Testis (tissue), 3 donors: Measurements from ENCODE around the gene TFE3. TPM values are rescaled to one million over a fixed set of nuclear protein-coding genes. Genes with fewer than 3 reads are reported as not detected.

ENCODE experiments used
- DNase-seq: peaks from one replicate; pipeline ENCODE4 v3.0.0-alpha.2; 2019
- H3K27ac ChIP-seq, 2 donors: fragments of 200-600 bp; sonication (generic); one replicate each; pipeline ENCODE4 v1.5.1; 2019
- H3K27me3 ChIP-seq: fragments of 200-600 bp; sonication (generic); one replicate; pipeline ENCODE4 v1.5.1; 2019
- H3K36me3 ChIP-seq: fragments of 200-600 bp; sonication (generic); one replicate; pipeline ENCODE4 v1.5.1; 2017; ENCODE audit warnings: low read depth; ENCODE audit errors: missing control alignments
- H3K4me1 ChIP-seq: fragments of 200-600 bp; sonication (generic); one replicate; pipeline ENCODE4 v1.5.1; 2019
- H3K4me3 ChIP-seq, 2 donors: fragments of 200-600 bp; sonication (generic); one replicate each; pipeline ENCODE4 v1.5.1; 2017 to 2019
- H3K9me3 ChIP-seq: fragments of 200-600 bp; sonication (generic); one replicate; pipeline ENCODE4 v1.5.1; 2017
- CTCF ChIP-seq, 3 experiments: fragments of 450-650 bp in 2 of 3; fragments of 200-600 bp in 1 of 3; sonication (generic) in 1 of 3; IDR thresholded peaks; one replicate each; pipeline ENCODE4 v1.5.1; 2016 to 2019; ENCODE audit warnings: antibody characterized with exemption in 3 of 3, mild to moderate bottlenecking in 2 of 3, moderate library complexity in 1 of 3
- POLR2A ChIP-seq: fragments of 450-650 bp; IDR thresholded peaks from one replicate; pipeline ENCODE4 v1.6.1; 2017; ENCODE audit warnings: antibody characterized with exemption, mild to moderate bottlenecking, moderate library complexity
- WGBS, 2 donors: methylation state at CpG; one replicate each; pipeline ENCODE4 v1.1.5; 2018; 5-methylcytosine and 5-hydroxymethylcytosine counted together
- intact Hi-C: fragments of 100-400 bp; cut with DNase I; formaldehyde crosslinking; loops from one replicate; pipeline ENCODE4 v1.15.1; 2023; ENCODE audit warnings: low total_unique reads
- polyA plus RNA-seq: library from polyadenylated mRNA; stranded (reverse); fragments of 350-450 nt; fragmentation: Illumina TruSeq; extraction: RNeasy Lipid Tissue Mini Kit (QIAGEN cat#74804); gene quantifications from one replicate; pipeline ENCODE4 v1.2.3, GENCODE V29; 2014; ENCODE audit warnings: low read depth, low replicate concordance; ENCODE audit not compliant: insufficient read depth
- total RNA-seq, 2 donors: library from RNA; depleted of rRNA; stranded (reverse); fragments of >200 nt; gene quantifications; one replicate each; pipeline ENCODE4 v1.2.3, GENCODE V29; 2016

The TFE3 gene
- total and polyA plus RNA-seq, 3 donors from 2014 or later: 29.3 to 66.0 (median 53.9) TPM

- Histone ChIP-seq H3K36me3 (no peaks in the 10 kb centered on the region), H3K27ac (no peak overlapping the region), H3K4me1 (no peaks in the 10 kb centered on the region), H3K9me3 (no peaks in the 10 kb centered on the region), H3K4me3 (no peak overlapping the region), H3K27me3 (no peaks in the 10 kb centered on the region)
- intact Hi-C loops: no loop called here
- TF ChIP-seq CTCF (IDR thresholded peaks at IDR 0.05): no peak
- TF ChIP-seq POLR2A: no peak
- no peak for DNase-seq
- 78 to 87% methylated on average over 6 to 9 of the region's 9 CpGs for WGBS, 2 donors
Measured at GRCh38 chrX:49066690-49067089, 23.5 kb upstream of the TFE3 start.

GRCh38 chrX:49066278-49066677 is 23.1 kb upstream of the TFE3 start:
- intact Hi-C loops: no loop called here
- no peaks in the 10 kb centered on the region for H3K9me3 ChIP-seq
- H3K4me3 ChIP-seq: no peak overlapping the region
- no peaks in the 10 kb centered on the region for H3K27me3 ChIP-seq
- no peaks in the 10 kb centered on the region for H3K36me3 ChIP-seq
- no peak for DNase-seq
- 70 to 100% methylated on average over 2 of the region's 2 CpGs for WGBS, 2 donors
- no peak for TF ChIP-seq CTCF (IDR thresholded peaks at IDR 0.05)
- no peak for TF ChIP-seq POLR2A
- no peak overlapping the region for H3K27ac ChIP-seq
- H3K4me1 ChIP-seq: no peaks in the 10 kb centered on the region

GRCh38 chrX:49064735-49065134 is 21.6 kb upstream of the TFE3 start:
- no peaks in the 10 kb centered on the region for H3K4me1 ChIP-seq
- intact Hi-C loops: no loop called here
- 89 to 96% methylated on average over 8 of the region's 8 CpGs for WGBS, 2 donors
- H3K4me3 ChIP-seq: no peak overlapping the region
- DNase-seq: no peak
- no peaks in the 10 kb centered on the region for H3K9me3 ChIP-seq
- TF ChIP-seq CTCF (IDR thresholded peaks at IDR 0.05) (no peak), POLR2A (no peak)
- H3K36me3 ChIP-seq: no peaks in the 10 kb centered on the region
- no peaks in the 10 kb centered on the region for H3K27me3 ChIP-seq
- no peak overlapping the region for H3K27ac ChIP-seq

- no peak for TF ChIP-seq POLR2A
- no peak for TF ChIP-seq CTCF (IDR thresholded peaks at IDR 0.05)
- no peak overlapping the region for H3K4me3 ChIP-seq
- H3K4me1 ChIP-seq: no peaks in the 10 kb centered on the region
- no peaks in the 10 kb centered on the region for H3K9me3 ChIP-seq
- no peaks in the 10 kb centered on the region for H3K27me3 ChIP-seq
- no peak for DNase-seq
- intact Hi-C loops: no loop called here
- no peak overlapping the region for H3K27ac ChIP-seq
- H3K36me3 ChIP-seq: no peaks in the 10 kb centered on the region
- WGBS, 2 donors: 50 to 100% methylated on average over 2 to 3 of the region's 20 CpGs
Measured at GRCh38 chrX:49064303-49064702, 21.1 kb upstream of the TFE3 start.

GRCh38 chrX:49063715-49064114 is 20.6 kb upstream of the TFE3 start:
- H3K9me3 ChIP-seq: no peaks in the 10 kb centered on the region
- 96% methylated on average over 9 of the region's 9 CpGs; no CpG with 5 or more reads in 1 of the 2 donors for WGBS, 2 donors

More at GRCh38 chrX:49063715-49064114, 20.6 kb upstream of the TFE3 start:
- Histone ChIP-seq H3K36me3 (no peaks in the 10 kb centered on the region), H3K4me1 (peaks cover 2% of the 10 kb centered on the region), H3K27me3 (no peaks in the 10 kb centered on the region), H3K27ac (no peak overlapping the region), H3K4me3 (no peak overlapping the region)
- TF ChIP-seq POLR2A: no peak
- no peak for TF ChIP-seq CTCF (IDR thresholded peaks at IDR 0.05)
- no peak for DNase-seq
- intact Hi-C loops: no loop called here
